GM08714 (cell line): Measurements from ENCODE around the gene ENOSF1.

ENCODE experiments used
- H3K4me3 ChIP-seq: fragments of 200-500 bp; sonication (Bioruptor generic); 2 replicates; pipeline ENCODE4 v1.5.1; 2014; ENCODE audit warnings: mild to moderate bottlenecking, low read length, inconsistent platforms
- ZNF274 ChIP-seq: IDR thresholded peaks from 2 replicates; pipeline ENCODE4 v1.6.1; 2012; ENCODE audit warnings: mild to moderate bottlenecking, low read depth, low read length

ENOSF1 gene

GRCh38 chr18:653512-653911 is 58.9 kb downstream of the ENOSF1 start:
- TF ChIP-seq ZNF274, result no peak
- H3K4me3 ChIP-seq, result no peak overlapping the region

GRCh38 chr18:652131-652530 is 60.3 kb downstream of the ENOSF1 start:
- no peak overlapping the region for H3K4me3 ChIP-seq
- TF ChIP-seq ZNF274, result no peak

GRCh38 chr18:650428-650858 is 62.0 kb downstream of the ENOSF1 start:
- no peak for TF ChIP-seq ZNF274
- no peak overlapping the region for H3K4me3 ChIP-seq

- no peak for TF ChIP-seq ZNF274
Observed at GRCh38 chr18:649341-649740, 63.1 kb downstream of the ENOSF1 start.

GRCh38 chr18:647304-647703 is 65.1 kb downstream of the ENOSF1 start:
- TF ChIP-seq ZNF274, result no peak
- H3K4me3 ChIP-seq, result no peak overlapping the region

More at GRCh38 chr18:649341-649740, 63.1 kb downstream of the ENOSF1 start:
- no peak overlapping the region for H3K4me3 ChIP-seq

GRCh38 chr18:644395-645004 is 67.9 kb downstream of the ENOSF1 start:
- no peak overlapping the region for H3K4me3 ChIP-seq
- no peak for TF ChIP-seq ZNF274

GRCh38 chr18:641224-641623 is 71.2 kb downstream of the ENOSF1 start:
- H3K4me3 ChIP-seq, result no peak overlapping the region
- TF ChIP-seq ZNF274, result no peak

GRCh38 chr18:635171-635570 is 77.3 kb downstream of the ENOSF1 start:
- H3K4me3 ChIP-seq, result no peak overlapping the region
- no peak for TF ChIP-seq ZNF274

GRCh38 chr18:634551-635045 is 77.8 kb downstream of the ENOSF1 start:
- no peak overlapping the region for H3K4me3 ChIP-seq

GRCh38 chr18:631560-631959 is 80.9 kb downstream of the ENOSF1 start:
- TF ChIP-seq ZNF274, result no peak
- no peak overlapping the region for H3K4me3 ChIP-seq

More at GRCh38 chr18:634551-635045, 77.8 kb downstream of the ENOSF1 start:
- TF ChIP-seq ZNF274, result no peak

- TF ChIP-seq ZNF274, result no peak
- H3K4me3 ChIP-seq, result no peak overlapping the region
Observed at GRCh38 chr18:629269-630150, 82.9 kb downstream of the ENOSF1 start.

- TF ChIP-seq ZNF274, result no peak
- H3K4me3 ChIP-seq, result no peak overlapping the region
Observed at GRCh38 chr18:627231-627630, 85.2 kb downstream of the ENOSF1 start.

- no peak overlapping the region for H3K4me3 ChIP-seq
- TF ChIP-seq ZNF274, result no peak
Observed at GRCh38 chr18:623761-624620, 88.4 kb downstream of the ENOSF1 start.

GRCh38 chr18:622289-622688 is 90.1 kb downstream of the ENOSF1 start:
- H3K4me3 ChIP-seq, result no peak overlapping the region
- no peak for TF ChIP-seq ZNF274
